Stimulated activated CD4-positive, alpha-beta T cell treated with anti-CD3 and anti-CD28 coated beads, Interleukin-4, amount 100 ng/mL, for 24 hours (primary cell): ENCODE results near the gene MMD2.

ENCODE experiments used
- DNase-seq: peaks from one replicate; pipeline ENCODE4 v3.0.0-alpha.2; 2020

The MMD2 gene

GRCh38 chr7:4866528-4867496, 92.2 kb downstream of the MMD2 start:
- no peak for DNase-seq

GRCh38 chr7:4862156-4862555, 96.8 kb downstream of the MMD2 start:
- DNase-seq, result no peak

GRCh38 chr7:4861673-4862072, 97.3 kb downstream of the MMD2 start, which contains the start of gene PAPOLB:
Gene PAPOLB, minus strand, starts transcription at chr7:4862030. Its CDS starts 220 bp downstream, at chr7:4861810.
- no peak for DNase-seq

- DNase-seq, result no peak
Observed at GRCh38 chr7:4861227-4861626, 97.8 kb downstream of the MMD2 start.

DNA sequence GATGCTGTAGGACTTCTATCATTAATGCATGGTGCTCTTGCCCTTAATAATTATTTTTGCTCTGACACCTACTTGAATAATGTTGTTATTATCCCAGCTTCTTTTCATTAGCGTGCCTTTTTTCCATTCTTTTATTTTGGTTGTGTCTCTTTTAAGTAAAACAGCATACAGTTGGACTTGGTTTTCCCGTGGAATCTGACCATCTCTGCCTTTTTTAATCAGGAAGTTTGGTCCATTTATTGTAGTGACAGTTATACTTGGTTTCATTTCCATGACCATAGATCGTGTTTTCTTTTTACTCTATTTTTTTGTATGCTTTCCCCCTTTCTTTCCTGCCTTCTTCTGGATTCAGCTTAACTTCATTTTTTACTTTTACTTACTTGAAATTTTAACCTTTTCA, 101.8 kb downstream of the MMD2 start:
- no peak for DNase-seq

GRCh38 chr7:4856336-4857057, 102.5 kb downstream of the MMD2 start:
- no peak for DNase-seq
